GM21515 (cell line): ENCODE results near the gene FLVCR1.

Experiments used
- ATAC-seq: cut with Tn5 transposase; IDR thresholded peaks from one replicate; pipeline ENCODE4 v1.9.1; 2021; ENCODE audit not compliant: unreplicated experiment

FLVCR1 gene

GRCh38 chr1:212915245-212916091, 57.4 kb downstream of the FLVCR1 start:
- no peak for ATAC-seq

GRCh38 chr1:212916481-212917133, 58.5 kb downstream of the FLVCR1 start:
- ATAC-seq, result no peak

- ATAC-seq, result no peak
Measured at GRCh38 chr1:212917134-212917485, 59.0 kb downstream of the FLVCR1 start.

GRCh38 chr1:212917858-212918257, 59.8 kb downstream of the FLVCR1 start:
- no peak for ATAC-seq

DNA sequence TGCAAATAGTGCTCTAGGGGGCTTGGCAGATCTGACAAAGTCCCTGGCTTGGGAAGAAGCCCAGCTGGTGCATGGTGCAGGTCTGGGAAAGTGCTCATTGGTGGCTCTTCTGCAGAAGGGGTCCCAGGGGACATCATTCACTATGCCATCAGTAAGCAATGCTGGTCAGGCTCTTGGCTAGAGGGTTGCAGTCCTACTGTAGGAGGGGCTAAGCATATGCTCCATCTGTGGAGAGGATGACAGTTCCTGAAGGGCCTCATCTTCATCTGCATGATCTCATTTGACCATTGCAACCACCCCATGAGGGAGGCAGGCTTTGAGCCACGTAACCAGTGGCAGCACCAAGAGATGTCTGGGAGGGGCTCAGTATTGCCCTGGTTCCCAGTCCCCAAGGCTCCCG, 60.7 kb downstream of the FLVCR1 start:
- ATAC-seq, result no peak

- ATAC-seq, result no peak
Measured at GRCh38 chr1:212920246-212920645, 62.2 kb downstream of the FLVCR1 start.

- ATAC-seq, result no peak
Measured at GRCh38 chr1:212920896-212921295, 62.8 kb downstream of the FLVCR1 start.

DNA sequence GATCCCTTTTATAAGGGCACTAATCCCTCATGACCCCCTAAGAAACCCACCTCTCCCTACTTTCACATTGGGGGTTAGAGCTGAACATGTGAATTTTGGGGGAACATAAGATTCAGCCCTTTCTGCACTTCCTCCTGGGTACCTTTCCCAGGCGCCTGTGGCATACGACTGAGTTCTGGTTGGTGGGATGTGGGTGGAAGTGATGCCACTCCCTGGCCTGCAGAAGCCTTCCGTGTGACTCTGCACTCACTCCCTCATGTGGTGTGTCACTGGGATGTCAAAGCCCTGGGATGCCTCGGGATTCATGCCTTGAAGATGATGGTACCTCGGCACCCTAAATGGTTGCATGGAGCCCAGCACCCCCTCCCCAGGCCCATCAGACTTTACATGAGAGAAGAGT, 63.9 kb downstream of the FLVCR1 start:
- ATAC-seq, result no peak

DNA sequence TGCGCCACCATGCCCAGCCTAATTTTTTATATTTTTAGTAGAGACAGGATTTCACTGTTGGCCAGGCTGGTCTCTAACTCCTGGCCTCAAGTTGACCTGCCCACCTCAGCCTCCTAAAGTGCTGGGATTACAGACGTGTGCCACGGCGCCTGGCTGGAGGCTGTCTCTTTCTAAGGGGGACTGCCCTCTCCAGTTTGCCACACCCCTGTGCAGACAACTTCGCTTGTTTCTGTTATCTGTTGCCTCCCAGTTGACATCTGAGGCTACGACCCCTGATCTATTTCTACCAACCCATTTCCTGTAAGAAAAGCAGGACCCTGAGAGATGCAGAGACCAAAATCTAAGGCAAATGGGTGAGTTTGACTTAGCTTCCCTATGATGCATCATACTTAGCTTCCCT, 68.3 kb downstream of the FLVCR1 start:
- no peak for ATAC-seq

DNA sequence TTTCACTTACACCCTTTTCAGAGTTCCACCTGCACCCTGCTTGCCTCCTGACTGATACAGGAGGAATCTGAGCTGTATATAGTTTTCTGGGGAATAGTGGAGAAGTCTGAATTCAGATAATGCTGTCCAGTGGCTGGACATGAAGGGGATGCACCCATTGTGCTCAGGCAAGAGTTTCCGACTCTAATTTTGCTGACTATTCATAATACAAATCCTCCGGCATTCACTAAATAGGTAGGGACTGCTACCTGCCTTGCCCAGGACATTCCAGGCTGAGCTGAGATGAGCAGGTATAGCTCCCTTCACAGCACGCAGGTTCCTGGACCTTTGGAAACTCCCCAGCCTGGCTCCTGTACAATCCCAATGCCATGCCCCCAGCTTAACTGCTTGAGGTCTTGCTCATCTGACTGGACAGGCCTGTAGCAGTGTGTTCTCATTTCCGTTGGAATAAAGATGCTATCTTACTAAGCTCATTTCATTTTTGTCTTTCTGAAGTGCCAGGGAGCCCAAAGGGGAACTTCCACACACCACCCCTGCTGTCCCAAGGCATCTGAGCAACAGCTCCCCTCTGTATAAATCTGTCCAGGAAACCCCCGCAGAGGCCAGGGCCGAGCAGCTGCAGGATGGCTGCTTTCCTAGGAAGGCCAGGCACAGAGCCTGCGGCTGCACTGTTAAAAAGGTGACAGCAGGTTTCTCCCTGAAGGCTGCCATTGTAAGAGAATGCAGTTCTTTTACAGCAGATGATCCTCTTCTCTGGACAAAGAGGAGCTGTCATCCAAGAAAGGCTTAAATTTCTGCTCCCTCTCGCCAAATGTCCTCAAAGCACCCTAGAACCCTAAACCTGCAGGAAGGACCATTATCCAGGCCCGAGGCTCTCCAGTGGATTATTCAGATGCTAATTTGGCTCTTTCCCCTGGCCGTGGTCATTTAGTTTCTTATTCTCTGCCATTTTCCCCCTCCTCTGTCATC, 70.5 kb downstream of the FLVCR1 start:
- ATAC-seq, result peak; percentile 64

DNA sequence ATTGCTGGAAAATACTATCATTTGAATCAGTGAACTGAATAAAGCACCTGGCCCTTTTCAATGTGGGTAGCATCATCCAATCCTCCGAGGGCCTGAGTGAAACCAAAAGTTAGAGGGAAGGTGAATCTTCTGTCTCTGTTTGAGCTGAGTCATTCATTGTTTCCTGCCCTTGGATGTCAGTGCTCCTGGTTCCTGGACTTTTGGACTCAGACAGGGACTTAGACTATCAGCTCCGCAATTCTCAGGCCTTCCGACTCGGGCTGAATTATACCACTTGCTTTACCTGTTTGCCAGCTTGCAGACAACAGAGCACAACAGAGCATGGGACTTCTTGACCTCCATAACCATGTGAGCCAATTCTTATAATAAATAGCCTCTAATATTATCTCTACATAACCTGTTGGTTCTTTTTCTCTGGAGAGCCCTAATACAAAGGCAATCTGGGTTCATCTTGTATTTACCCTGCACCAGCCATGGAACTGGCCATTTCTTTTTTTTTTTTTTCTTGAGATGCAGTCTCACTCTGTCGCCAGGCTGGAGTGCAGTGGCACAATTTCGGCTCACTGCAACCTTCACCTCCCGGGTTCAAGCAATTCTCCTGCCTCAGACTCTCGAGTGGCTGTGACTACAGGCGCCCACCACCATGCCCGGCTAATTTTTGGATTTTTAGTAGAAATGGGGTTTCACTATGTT, 73.1 kb downstream of the FLVCR1 start:
- peak; percentile 47 for ATAC-seq

DNA sequence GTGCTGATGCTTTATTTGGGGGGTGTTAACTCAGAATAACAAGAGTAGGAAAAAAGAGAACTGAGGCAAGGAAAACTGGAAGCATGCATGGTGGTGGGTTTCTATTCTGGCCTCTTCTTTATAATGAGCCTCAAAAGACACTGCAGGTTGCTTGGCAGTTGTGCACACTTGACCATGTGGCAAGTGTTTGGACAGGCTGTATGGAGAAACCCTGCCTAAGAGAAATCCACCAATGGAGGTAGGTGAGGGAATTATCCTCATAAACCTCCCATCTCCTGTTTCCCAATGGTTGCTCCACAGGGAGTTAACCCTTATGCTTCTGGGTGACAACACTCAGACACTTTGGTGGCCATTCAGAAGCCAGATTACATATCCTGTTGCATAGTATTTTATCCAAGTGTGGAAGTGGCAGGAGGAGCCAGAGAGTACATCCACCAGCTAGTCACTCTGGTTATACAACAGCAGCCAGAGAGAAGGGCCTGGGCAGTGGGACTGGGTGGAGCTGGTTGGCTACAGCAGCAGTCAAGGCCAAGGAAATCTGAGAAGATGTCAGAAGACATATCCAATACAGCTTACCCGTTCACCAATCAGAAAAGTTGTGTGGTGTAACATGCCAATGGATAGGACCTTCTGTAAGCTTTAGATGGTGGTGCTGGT, 75.9 kb downstream of the FLVCR1 start:
- no peak for ATAC-seq

- ATAC-seq, result no peak
Measured at GRCh38 chr1:212935387-212935981, 77.4 kb downstream of the FLVCR1 start.

DNA sequence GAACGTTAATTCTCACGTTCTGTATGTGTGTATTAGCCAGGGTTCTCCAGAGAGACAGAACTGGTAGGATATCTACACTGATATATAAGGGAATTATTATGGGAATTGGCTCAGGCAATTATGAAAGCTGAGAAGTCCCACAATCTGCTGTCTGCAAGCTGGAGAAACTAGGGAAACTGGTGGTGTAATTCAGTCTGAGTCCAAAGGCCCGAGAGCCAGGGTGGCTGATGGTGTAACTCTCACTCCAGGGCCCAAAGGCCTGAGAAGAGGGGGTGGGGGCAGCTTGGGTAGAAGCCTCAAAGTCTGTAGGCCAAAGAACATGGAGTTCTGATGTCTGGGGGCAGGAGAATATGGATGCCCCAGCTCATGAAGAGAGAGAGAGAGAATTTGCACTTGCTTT, 79.0 kb downstream of the FLVCR1 start:
- no peak for ATAC-seq

GRCh38 chr1:212938846-212939245, 80.8 kb downstream of the FLVCR1 start:
- no peak for ATAC-seq

DNA sequence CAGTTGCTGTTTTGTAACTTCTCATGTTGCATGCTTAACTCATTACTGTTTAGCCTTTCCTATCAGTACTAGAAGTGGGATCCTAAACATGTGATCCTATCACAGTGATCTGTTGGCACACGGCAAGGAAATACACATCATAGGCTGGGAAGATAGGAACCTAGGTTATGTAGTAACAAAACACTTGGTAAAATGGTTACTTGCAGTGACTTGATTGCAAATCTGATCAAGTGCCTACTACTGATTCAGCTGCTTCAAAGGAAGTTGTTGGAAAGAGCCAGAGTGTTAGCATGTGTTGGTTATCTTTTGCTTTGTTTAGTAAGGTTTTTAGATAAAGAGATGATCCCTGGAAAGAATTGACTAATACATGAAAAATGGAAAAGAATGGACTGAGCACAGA, 83.4 kb downstream of the FLVCR1 start:
- no peak for ATAC-seq

DNA sequence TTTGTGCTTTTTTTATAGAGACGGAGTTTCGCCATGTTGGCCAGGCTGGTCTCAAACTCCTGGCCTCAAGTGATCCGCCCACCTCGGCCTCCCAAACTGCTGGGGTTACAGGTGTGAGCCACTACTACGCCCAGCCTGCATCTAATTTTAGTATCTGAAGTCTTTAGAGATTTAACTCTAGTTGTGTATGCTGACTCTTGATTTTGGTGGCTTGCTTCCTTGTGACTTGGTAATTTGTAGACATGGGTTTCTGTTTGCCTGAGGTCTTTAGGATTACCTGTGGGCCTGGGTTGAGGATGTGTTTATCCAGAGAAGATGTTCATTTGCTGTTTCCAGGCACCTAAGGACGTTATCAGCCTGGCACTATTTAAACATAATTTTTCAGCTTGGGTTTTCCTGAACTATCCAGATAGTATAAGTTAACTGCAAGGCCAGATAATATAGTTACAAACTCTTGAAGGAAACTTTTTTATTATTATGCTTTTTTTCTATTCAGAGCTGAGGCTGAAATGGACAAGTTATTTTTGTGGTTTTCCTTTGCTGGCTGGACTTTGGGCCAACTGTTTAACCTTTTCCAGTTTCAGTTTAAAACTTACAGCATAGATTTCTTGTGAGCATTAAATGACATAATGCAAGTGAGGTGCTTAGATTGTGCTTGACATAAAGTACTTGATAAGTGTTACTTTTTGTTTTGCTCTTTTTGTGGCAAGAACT, 84.8 kb downstream of the FLVCR1 start:
- ATAC-seq, result no peak

DNA sequence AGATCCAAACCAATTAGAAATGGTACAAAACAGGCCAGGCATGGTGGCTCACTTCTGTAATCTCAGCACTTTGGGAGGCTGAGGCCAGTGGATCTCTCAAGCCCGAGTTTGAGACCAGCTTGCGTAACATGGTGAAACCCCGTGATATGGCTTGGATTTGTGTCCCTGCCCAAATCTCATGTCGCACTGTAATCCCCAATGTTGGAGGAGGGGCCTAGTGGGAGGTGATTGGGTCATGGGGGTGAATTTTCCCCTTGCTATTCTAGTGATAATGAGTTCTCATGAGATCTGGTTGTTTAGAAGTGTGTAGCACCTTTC, 85.3 kb downstream of the FLVCR1 start:
- ATAC-seq, result no peak

GRCh38 chr1:212944229-212944901, 86.3 kb downstream of the FLVCR1 start:
- no peak for ATAC-seq
